ENCODE results near the gene RABGAP1L.

The RABGAP1L gene

DNA sequence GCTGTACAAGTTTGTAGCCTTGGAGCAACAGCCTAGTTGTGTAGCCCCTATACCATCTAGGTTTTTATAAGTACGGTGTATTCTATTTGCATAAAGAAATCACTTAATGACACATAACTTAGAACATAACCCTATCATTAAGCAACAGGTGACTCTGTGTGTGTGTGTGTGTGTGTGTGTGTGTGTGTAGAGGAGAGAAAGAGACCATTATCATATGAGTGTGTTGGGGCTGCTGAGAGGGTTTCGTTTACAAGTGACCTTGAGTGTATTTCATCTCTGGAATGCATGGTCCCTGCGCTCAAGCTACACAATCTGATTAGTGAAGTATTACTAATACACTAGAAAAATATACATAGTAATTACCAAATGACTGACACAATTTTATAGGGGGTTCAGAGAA, 115.1 kb downstream of the RABGAP1L start:
- H3K36me3 ChIP-seq (ENCODE audit: insufficient read depth, low read length) = no peaks in the 10 kb centered on the region
- no peaks in the 10 kb centered on the region for H3K4me1 ChIP-seq (ENCODE audit: insufficient read depth, low read length)
- no peak overlapping the region for H2AFZ ChIP-seq (ENCODE audit: low read depth, low read length)
- H3K4me3 ChIP-seq (ENCODE audit: low read length) = no peak overlapping the region
- no peaks in the 10 kb centered on the region for H3K9me3 ChIP-seq (ENCODE audit: low read length)
- H3K27me3 ChIP-seq (ENCODE audit: insufficient read depth, low read length) = no peaks in the 10 kb centered on the region

DNA sequence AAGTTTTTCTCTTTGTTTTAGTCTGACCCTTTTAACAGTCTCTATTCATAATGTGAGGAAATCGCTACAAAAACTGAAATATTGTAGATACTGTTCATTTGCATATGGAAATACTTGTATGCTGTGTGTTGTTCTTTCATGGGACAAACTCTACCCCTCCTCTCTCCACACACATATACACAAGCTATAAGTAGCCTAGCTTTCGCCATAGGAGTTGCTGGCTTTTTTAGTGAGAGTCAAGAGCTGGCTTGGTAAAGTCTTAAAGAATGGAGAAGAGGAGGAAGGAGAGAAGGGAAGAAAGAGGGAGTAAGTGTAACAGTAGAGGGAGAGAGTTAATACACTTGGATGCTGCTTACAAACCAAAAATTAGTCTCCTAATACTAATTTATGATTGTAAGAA, 115.6 kb downstream of the RABGAP1L start:
- no peaks in the 10 kb centered on the region for H3K9me3 ChIP-seq (ENCODE audit: low read length)
- no peak overlapping the region for H3K4me3 ChIP-seq (ENCODE audit: low read length)
- no peaks in the 10 kb centered on the region for H3K27me3 ChIP-seq (ENCODE audit: insufficient read depth, low read length)
- no peak overlapping the region for H2AFZ ChIP-seq (ENCODE audit: low read depth, low read length)
- no peaks in the 10 kb centered on the region for H3K36me3 ChIP-seq (ENCODE audit: insufficient read depth, low read length)
- no peaks in the 10 kb centered on the region for H3K4me1 ChIP-seq (ENCODE audit: insufficient read depth, low read length)

GRCh38 chr1:174276087-174276486, 116.8 kb downstream of the RABGAP1L start:
- Histone ChIP-seq H3K36me3 (ENCODE audit: insufficient read depth, low read length) (peaks cover 2% of the 10 kb centered on the region), H3K4me1 (ENCODE audit: insufficient read depth, low read length) (no peaks in the 10 kb centered on the region), H3K4me3 (ENCODE audit: low read length) (no peak overlapping the region), H3K9me3 (ENCODE audit: low read length) (no peaks in the 10 kb centered on the region), H3K27me3 (ENCODE audit: insufficient read depth, low read length) (no peaks in the 10 kb centered on the region), H2AFZ (ENCODE audit: low read depth, low read length) (no peak overlapping the region)

DNA sequence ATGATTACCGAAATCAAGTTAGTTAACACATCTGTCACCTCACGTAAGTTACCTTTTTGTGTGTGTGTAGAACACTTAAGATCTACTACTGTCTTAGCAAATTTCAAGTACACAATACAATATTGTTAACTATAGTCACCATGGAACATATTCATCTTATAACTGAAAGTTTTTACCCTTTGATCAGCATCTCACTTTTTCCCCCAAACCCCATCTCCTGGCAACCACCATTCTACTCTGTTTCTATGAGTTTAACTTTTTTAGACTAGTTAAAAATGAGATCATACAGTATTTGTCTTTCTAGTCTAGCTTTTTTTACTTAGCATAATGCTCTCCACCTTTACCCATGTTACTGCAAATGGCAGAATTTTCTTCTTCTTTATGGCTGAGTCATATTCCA, 124.7 kb downstream of the RABGAP1L start:
- H3K9me3 ChIP-seq (ENCODE audit: low read length) = no peaks in the 10 kb centered on the region
- H3K4me1 ChIP-seq (ENCODE audit: insufficient read depth, low read length) = no peaks in the 10 kb centered on the region
- peaks cover 2% of the 10 kb centered on the region for H3K36me3 ChIP-seq (ENCODE audit: insufficient read depth, low read length)
- no peaks in the 10 kb centered on the region for H3K27me3 ChIP-seq (ENCODE audit: insufficient read depth, low read length)
- no peak overlapping the region for H3K4me3 ChIP-seq (ENCODE audit: low read length)
- no peak overlapping the region for H2AFZ ChIP-seq (ENCODE audit: low read depth, low read length)

- Histone ChIP-seq H3K4me3 (ENCODE audit: low read length) (no peak overlapping the region), H3K4me1 (ENCODE audit: insufficient read depth, low read length) (no peaks in the 10 kb centered on the region), H2AFZ (ENCODE audit: low read depth, low read length) (no peak overlapping the region), H3K36me3 (ENCODE audit: insufficient read depth, low read length) (no peaks in the 10 kb centered on the region), H3K9me3 (ENCODE audit: low read length) (peaks cover 4% of the 10 kb centered on the region), H3K27me3 (ENCODE audit: insufficient read depth, low read length) (no peaks in the 10 kb centered on the region)
Observed at GRCh38 chr1:174286042-174286441, 126.7 kb downstream of the RABGAP1L start.

DNA sequence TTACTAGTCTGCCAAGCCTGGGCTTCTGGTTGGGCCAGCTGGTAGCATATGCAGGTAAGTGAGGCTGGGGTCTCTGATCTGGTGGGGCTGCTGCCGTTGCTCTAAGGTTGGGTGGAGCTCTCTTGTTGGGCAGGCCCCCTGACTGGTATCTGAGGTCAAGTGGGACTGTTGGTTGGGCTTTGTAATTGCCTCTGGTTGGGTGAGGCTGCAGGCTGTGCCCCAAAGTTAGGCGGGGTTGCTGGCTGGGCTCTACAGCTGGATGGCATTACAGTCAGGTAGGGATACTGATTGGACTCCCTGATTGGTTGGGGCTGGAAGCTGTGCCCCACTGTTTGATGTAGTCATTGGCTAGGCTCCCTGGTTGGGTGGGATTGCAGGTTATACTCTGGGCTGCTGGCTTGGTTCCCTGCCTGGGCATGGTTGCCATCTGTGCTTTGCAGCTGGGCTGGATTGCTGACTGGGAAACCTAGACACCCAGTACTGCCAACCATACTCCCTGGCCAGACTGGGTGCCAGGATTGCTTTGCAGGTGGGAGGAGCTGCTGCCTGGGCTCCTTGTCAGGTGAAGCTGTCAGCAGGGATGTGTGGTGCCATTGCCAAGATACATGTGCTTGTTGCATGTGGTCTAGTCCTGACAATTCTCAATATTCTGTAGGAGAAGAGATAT, 130.5 kb downstream of the RABGAP1L start:
- Histone ChIP-seq H2AFZ (ENCODE audit: low read depth, low read length) (no peak overlapping the region), H3K4me3 (ENCODE audit: low read length) (no peak overlapping the region), H3K36me3 (ENCODE audit: insufficient read depth, low read length) (no peaks in the 10 kb centered on the region), H3K4me1 (ENCODE audit: insufficient read depth, low read length) (no peaks in the 10 kb centered on the region), H3K27me3 (ENCODE audit: insufficient read depth, low read length) (no peaks in the 10 kb centered on the region), H3K9me3 (ENCODE audit: low read length) (peaks cover 4% of the 10 kb centered on the region)

DNA sequence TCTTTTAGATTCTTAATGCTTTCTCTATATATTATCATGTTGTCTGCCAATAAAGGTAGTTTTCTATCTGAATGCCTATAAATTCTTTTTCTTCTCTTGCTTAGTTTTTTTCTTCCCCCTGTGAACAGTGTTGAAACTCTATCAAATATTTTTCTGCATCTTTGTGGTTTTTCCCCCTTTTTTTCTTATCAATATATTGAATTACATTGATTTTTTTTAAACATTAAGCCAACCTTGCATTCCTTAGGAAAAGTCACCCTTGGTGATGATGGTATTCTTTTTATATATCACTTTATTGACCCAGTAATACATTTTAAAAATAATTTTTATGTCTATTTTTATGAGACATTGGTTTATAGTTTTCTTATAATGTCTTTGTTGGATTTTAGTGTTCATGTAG, 131.7 kb downstream of the RABGAP1L start:
- Histone ChIP-seq H3K36me3 (ENCODE audit: insufficient read depth, low read length) (no peaks in the 10 kb centered on the region), H2AFZ (ENCODE audit: low read depth, low read length) (no peak overlapping the region), H3K9me3 (ENCODE audit: low read length) (peaks cover 4% of the 10 kb centered on the region), H3K4me1 (ENCODE audit: insufficient read depth, low read length) (no peaks in the 10 kb centered on the region), H3K4me3 (ENCODE audit: low read length) (no peak overlapping the region), H3K27me3 (ENCODE audit: insufficient read depth, low read length) (no peaks in the 10 kb centered on the region)

- H3K9me3 ChIP-seq (ENCODE audit: low read length) = peaks cover 4% of the 10 kb centered on the region
Observed at GRCh38 chr1:174296309-174296708, 137.0 kb downstream of the RABGAP1L start.

GRCh38 chr1:174297351-174297750, 138.0 kb downstream of the RABGAP1L start:
- Histone ChIP-seq H3K36me3 (ENCODE audit: insufficient read depth, low read length) (no peaks in the 10 kb centered on the region), H3K4me3 (ENCODE audit: low read length) (no peak overlapping the region), H3K9me3 (ENCODE audit: low read length) (peaks cover 6% of the 10 kb centered on the region), H2AFZ (ENCODE audit: low read depth, low read length) (no peak overlapping the region), H3K27me3 (ENCODE audit: insufficient read depth, low read length) (no peaks in the 10 kb centered on the region), H3K4me1 (ENCODE audit: insufficient read depth, low read length) (no peaks in the 10 kb centered on the region)

More at GRCh38 chr1:174296309-174296708, 137.0 kb downstream of the RABGAP1L start:
- Histone ChIP-seq H3K36me3 (ENCODE audit: insufficient read depth, low read length) (no peaks in the 10 kb centered on the region), H3K27me3 (ENCODE audit: insufficient read depth, low read length) (no peaks in the 10 kb centered on the region), H2AFZ (ENCODE audit: low read depth, low read length) (no peak overlapping the region), H3K4me3 (ENCODE audit: low read length) (no peak overlapping the region), H3K4me1 (ENCODE audit: insufficient read depth, low read length) (no peaks in the 10 kb centered on the region)

GRCh38 chr1:174301295-174302077, 142.2 kb downstream of the RABGAP1L start:
- H3K4me3 ChIP-seq (ENCODE audit: low read length) = no peak overlapping the region
- no peaks in the 10 kb centered on the region for H3K27me3 ChIP-seq (ENCODE audit: insufficient read depth, low read length)
- H2AFZ ChIP-seq (ENCODE audit: low read depth, low read length) = no peak overlapping the region
- H3K4me1 ChIP-seq (ENCODE audit: insufficient read depth, low read length) = no peaks in the 10 kb centered on the region
- peaks cover 6% of the 10 kb centered on the region for H3K9me3 ChIP-seq (ENCODE audit: low read length)
- no peaks in the 10 kb centered on the region for H3K36me3 ChIP-seq (ENCODE audit: insufficient read depth, low read length)

- H3K9me3 ChIP-seq (ENCODE audit: low read length) = no peaks in the 10 kb centered on the region
- H3K36me3 ChIP-seq (ENCODE audit: insufficient read depth, low read length) = no peaks in the 10 kb centered on the region
- no peaks in the 10 kb centered on the region for H3K27me3 ChIP-seq (ENCODE audit: insufficient read depth, low read length)
- no peaks in the 10 kb centered on the region for H3K4me1 ChIP-seq (ENCODE audit: insufficient read depth, low read length)
- H3K4me3 ChIP-seq (ENCODE audit: low read length) = no peak overlapping the region
- H2AFZ ChIP-seq (ENCODE audit: low read depth, low read length) = no peak overlapping the region
Observed at GRCh38 chr1:174308604-174309003, 149.3 kb downstream of the RABGAP1L start.

- no peaks in the 10 kb centered on the region for H3K27me3 ChIP-seq (ENCODE audit: insufficient read depth, low read length)
- no peak overlapping the region for H2AFZ ChIP-seq (ENCODE audit: low read depth, low read length)
- no peak overlapping the region for H3K4me3 ChIP-seq (ENCODE audit: low read length)
- H3K9me3 ChIP-seq (ENCODE audit: low read length) = no peaks in the 10 kb centered on the region
- no peaks in the 10 kb centered on the region for H3K4me1 ChIP-seq (ENCODE audit: insufficient read depth, low read length)
- H3K36me3 ChIP-seq (ENCODE audit: insufficient read depth, low read length) = no peaks in the 10 kb centered on the region
Observed at GRCh38 chr1:174309490-174309889, 150.2 kb downstream of the RABGAP1L start.

DNA sequence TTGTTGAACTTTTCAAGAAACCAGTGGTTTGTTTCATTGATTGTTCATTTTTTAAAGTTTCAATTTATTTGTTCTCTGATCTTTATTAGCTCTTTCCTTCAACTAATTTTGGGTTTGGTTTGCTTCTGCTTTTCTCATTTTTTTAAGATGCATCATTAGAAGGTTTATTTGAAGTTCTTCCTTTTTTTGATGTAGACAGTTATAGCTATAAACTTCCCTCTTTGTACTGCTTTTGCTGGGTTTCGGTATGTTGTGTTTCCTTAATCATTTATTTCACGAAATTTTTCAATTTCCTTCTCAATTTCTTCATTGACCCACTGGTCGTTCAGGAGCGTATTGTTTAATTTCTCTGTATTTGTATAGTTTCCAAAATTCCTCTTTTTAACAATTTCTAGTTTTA, 155.1 kb downstream of the RABGAP1L start:
- Histone ChIP-seq H3K27me3 (ENCODE audit: insufficient read depth, low read length) (no peaks in the 10 kb centered on the region), H3K4me3 (ENCODE audit: low read length) (no peak overlapping the region), H3K4me1 (ENCODE audit: insufficient read depth, low read length) (no peaks in the 10 kb centered on the region), H3K36me3 (ENCODE audit: insufficient read depth, low read length) (no peaks in the 10 kb centered on the region), H2AFZ (ENCODE audit: low read depth, low read length) (no peak overlapping the region), H3K9me3 (ENCODE audit: low read length) (no peaks in the 10 kb centered on the region)

All from neuron (in vitro differentiated cells).